Activated CD4-positive, alpha-beta memory T cell treated with anti-CD3 and anti-CD28 coated beads, Interleukin-2, amount 10 ng/mL, durations not matched to agents 7 days and 5 days (primary cell): ENCODE results near the gene MAP3K7. TPM values are rescaled to one million over a fixed set of nuclear protein-coding genes. Genes with fewer than 3 reads are reported as not detected.

Source experiments
- CTCF ChIA-PET: fragments of 350-600 bp; sonication (Branson Sonifier 250); formaldehyde crosslinking; loops from one replicate; lab custom pipeline; 2021; ENCODE audit warnings: antibody characterized with exemption, inconsistent platforms; lab: Charles Lee
- POLR2A ChIA-PET: fragments of 350-600 bp; sonication (Branson Sonifier 250); formaldehyde crosslinking; loops from one replicate; lab custom pipeline; 2021; ENCODE audit warnings: antibody characterized with exemption; lab: Charles Lee
- DNase-seq: peaks from one replicate; pipeline ENCODE4 v3.0.0-alpha.2; 2020
- H3K27ac Mint-ChIP-seq: one replicate; pipeline ENCODE4 v1.8.0; 2021; ENCODE audit warnings: mild to moderate bottlenecking, mixed read lengths
- H3K27me3 Mint-ChIP-seq: one replicate; pipeline ENCODE4 v1.8.0; 2021; ENCODE audit warnings: mixed read lengths
- H3K36me3 Mint-ChIP-seq: one replicate; pipeline ENCODE4 v1.8.0; 2021; ENCODE audit warnings: low read depth, mixed read lengths
- H3K4me1 Mint-ChIP-seq: one replicate; pipeline ENCODE4 v1.8.0; 2021; ENCODE audit warnings: mixed read lengths
- H3K4me3 Mint-ChIP-seq: one replicate; pipeline ENCODE4 v1.8.0; 2021; ENCODE audit warnings: mild to moderate bottlenecking, mixed read lengths
- H3K9me3 Mint-ChIP-seq: one replicate; pipeline ENCODE4 v1.8.0; 2021; ENCODE audit warnings: mixed read lengths
- total RNA-seq, 2 experiments: library from RNA; stranded (reverse); gene quantifications; one replicate each; pipeline ENCODE4 v1.2.3, GENCODE V29; 2021

MAP3K7 gene
- total RNA-seq, 2 experiments from 2014 or later: 26.2 to 27.6 TPM

- Mint-ChIP-seq H3K36me3 (no peaks in the 10 kb centered on the region), H3K9me3 (no peaks in the 10 kb centered on the region), H3K4me1 (peaks cover 3% of the 10 kb centered on the region), H3K27me3 (peaks cover 50% of the 10 kb centered on the region), H3K4me3 (no peak overlapping the region), H3K27ac (no peak overlapping the region)
- POLR2A ChIA-PET: interaction anchor here (1.2 kb wide), 1 partner anchor 11 kb away, joined by 3 read pairs; no protein-coding TSS in a partner anchor
- CTCF ChIA-PET: no interaction called here
- DNase-seq: no peak
Measured at GRCh38 chr6:90598192-90598951, 11.5 kb upstream of the MAP3K7 start.

GRCh38 chr6:90596967-90597539 lies 10.2 kb upstream of the MAP3K7 start:
- Mint-ChIP-seq H3K4me3 (no peak overlapping the region), H3K9me3 (no peaks in the 10 kb centered on the region), H3K27me3 (peaks cover 49% of the 10 kb centered on the region), H3K36me3 (no peaks in the 10 kb centered on the region), H3K27ac (no peak overlapping the region), H3K4me1 (peaks cover 3% of the 10 kb centered on the region)
- POLR2A ChIA-PET: no interaction called here
- CTCF ChIA-PET: no interaction called here
- DNase-seq: no peak

GRCh38 chr6:90595854-90596253 lies 9.0 kb upstream of the MAP3K7 start:
- CTCF ChIA-PET: no interaction called here
- H3K9me3 Mint-ChIP-seq: no peaks in the 10 kb centered on the region
- no peaks in the 10 kb centered on the region for H3K36me3 Mint-ChIP-seq
- DNase-seq: no peak
- POLR2A ChIA-PET: no interaction called here
- peaks cover 52% of the 10 kb centered on the region for H3K27me3 Mint-ChIP-seq
- H3K27ac Mint-ChIP-seq: no peak overlapping the region
- no peak overlapping the region for H3K4me3 Mint-ChIP-seq
- H3K4me1 Mint-ChIP-seq: peaks cover 3% of the 10 kb centered on the region

GRCh38 chr6:90586546-90586835 lies 381 bp downstream of the MAP3K7 start:
- no peaks in the 10 kb centered on the region for H3K9me3 Mint-ChIP-seq
- H3K4me1 Mint-ChIP-seq: peaks cover 44% of the 10 kb centered on the region
- ChIA-PET POLR2A (interaction anchor here (0.8 to 2.2 kb wide), 6 partner anchors 10 to 1505 kb away, joined by 3 to 8 read pairs (median 4); partner anchors contain the start of gene PNRC1), CTCF (interaction anchor here (0.8 to 1.2 kb wide), 2 partner anchors 9 to 23 kb away, joined by 3 to 4 read pairs; no protein-coding TSS in a partner anchor)
- H3K27me3 Mint-ChIP-seq: peaks cover 18% of the 10 kb centered on the region
- H3K27ac Mint-ChIP-seq: peak overlapping the region; percentile 93
- DNase-seq: no peak
- H3K4me3 Mint-ChIP-seq: peak overlapping the region; percentile 93
- H3K36me3 Mint-ChIP-seq: peaks cover 10% of the 10 kb centered on the region

DNA sequence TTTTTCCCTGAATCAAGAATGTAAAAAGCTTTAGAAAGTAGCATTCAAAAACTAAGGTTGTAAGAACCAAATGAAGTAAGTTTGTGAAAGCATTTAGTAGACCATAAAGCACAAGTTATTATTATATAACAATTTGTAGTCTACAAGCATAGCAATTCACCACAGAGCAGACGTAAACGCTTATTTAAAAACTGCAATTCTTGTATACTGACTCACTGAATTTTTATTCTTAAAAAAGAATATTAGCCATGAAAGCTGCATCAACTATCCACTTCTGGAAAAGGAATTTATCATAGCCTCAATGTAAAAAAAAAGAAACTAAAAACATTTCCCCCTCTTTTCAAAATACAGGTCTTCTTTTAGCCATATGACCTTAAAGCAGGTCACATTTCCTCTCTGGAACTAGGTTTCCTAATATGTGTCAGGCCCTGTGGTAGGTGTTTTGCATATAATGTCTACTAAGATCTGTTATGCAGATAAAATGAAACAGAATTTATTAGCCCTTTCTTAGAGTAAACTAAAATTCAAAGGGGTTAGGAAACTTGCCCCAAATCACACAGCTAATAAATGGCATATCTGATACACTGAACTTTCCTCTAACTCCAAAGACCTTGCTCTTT lies 2.1 kb downstream of the MAP3K7 start:
- Mint-ChIP-seq H3K4me1 (peaks cover 46% of the 10 kb centered on the region), H3K4me3 (peak overlapping the region; percentile 93), H3K36me3 (peaks cover 10% of the 10 kb centered on the region), H3K27me3 (peaks cover 15% of the 10 kb centered on the region), H3K27ac (no peak overlapping the region), H3K9me3 (no peaks in the 10 kb centered on the region)
- POLR2A ChIA-PET: interaction anchor here (1.0 kb wide), 1 partner anchor 300 kb away, joined by 3 read pairs; no protein-coding TSS in a partner anchor
- DNase-seq: no peak
- CTCF ChIA-PET: no interaction called here

- Mint-ChIP-seq H3K4me1 (peaks cover 49% of the 10 kb centered on the region), H3K36me3 (peaks cover 10% of the 10 kb centered on the region), H3K27me3 (peaks cover 8% of the 10 kb centered on the region), H3K4me3 (peak overlapping the region; percentile 3), H3K9me3 (no peaks in the 10 kb centered on the region), H3K27ac (no peak overlapping the region)
- CTCF ChIA-PET: no interaction called here
- POLR2A ChIA-PET: interaction anchor here (1.0 kb wide), 1 partner anchor 299 kb away, joined by 3 read pairs; no protein-coding TSS in a partner anchor
- no peak for DNase-seq
Measured at GRCh38 chr6:90583836-90584481, 2.9 kb downstream of the MAP3K7 start.

- POLR2A ChIA-PET: no interaction called here
- CTCF ChIA-PET: no interaction called here
- Mint-ChIP-seq H3K36me3 (peaks cover 10% of the 10 kb centered on the region), H3K27ac (no peak overlapping the region), H3K4me1 (peaks cover 49% of the 10 kb centered on the region), H3K27me3 (peaks cover 2% of the 10 kb centered on the region), H3K9me3 (no peaks in the 10 kb centered on the region), H3K4me3 (no peak overlapping the region)
- no peak for DNase-seq
Measured at GRCh38 chr6:90583179-90583835, 3.6 kb downstream of the MAP3K7 start.

DNA sequence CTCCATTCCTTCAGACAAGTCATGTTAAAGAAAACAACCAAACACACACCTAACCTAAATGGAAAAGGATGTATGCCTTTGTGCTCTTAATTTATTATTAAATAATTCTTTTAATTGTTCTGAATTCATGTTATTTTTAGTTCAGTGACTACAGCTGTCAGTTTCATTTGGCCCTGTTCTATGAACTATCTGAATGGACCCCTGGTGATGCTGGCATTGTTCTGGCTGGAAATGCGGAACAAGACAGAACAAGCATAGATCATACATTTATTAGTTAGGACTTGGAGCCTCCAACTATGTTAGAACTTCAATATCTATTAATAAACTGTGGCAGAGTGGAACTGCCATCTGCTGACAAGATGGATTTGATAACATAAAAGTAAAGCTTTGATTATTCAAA lies 5.7 kb downstream of the MAP3K7 start:
- POLR2A ChIA-PET: no interaction called here
- Mint-ChIP-seq H3K27ac (no peak overlapping the region), H3K27me3 (no peaks in the 10 kb centered on the region), H3K36me3 (peaks cover 4% of the 10 kb centered on the region), H3K9me3 (no peaks in the 10 kb centered on the region), H3K4me1 (peaks cover 36% of the 10 kb centered on the region), H3K4me3 (no peak overlapping the region)
- CTCF ChIA-PET: no interaction called here
- DNase-seq: no peak

GRCh38 chr6:90578894-90579549 lies 7.8 kb downstream of the MAP3K7 start:
- CTCF ChIA-PET: no interaction called here
- POLR2A ChIA-PET: no interaction called here
- peaks cover 18% of the 10 kb centered on the region for H3K4me1 Mint-ChIP-seq

DNA sequence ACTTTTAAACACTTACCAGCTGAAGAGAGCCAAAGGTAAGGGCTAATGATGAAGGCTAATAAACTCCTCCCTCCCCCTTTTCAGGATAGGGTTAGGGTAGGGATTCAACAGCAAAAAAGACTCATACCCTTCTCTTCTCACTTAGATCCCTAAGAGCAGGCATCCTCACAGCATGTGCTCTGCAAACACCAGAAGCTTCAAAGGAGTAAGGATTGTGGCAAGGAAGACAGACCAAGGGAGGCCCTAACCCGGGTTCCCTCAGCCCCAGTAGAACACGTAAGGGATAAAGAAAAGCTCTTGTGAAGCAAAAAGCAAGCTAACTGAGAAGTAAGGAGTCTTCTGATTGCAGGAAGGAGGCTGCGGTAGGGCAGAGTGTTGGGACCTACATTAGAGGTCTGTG lies 11.6 kb downstream of the MAP3K7 start:
- Mint-ChIP-seq H3K36me3 (peaks cover 9% of the 10 kb centered on the region), H3K4me3 (no peak overlapping the region), H3K27ac (no peak overlapping the region), H3K27me3 (no peaks in the 10 kb centered on the region), H3K4me1 (peaks cover 4% of the 10 kb centered on the region), H3K9me3 (no peaks in the 10 kb centered on the region)
- CTCF ChIA-PET: interaction anchor here (1.0 kb wide), 1 partner anchor 635 kb away, joined by 3 read pairs; no protein-coding TSS in a partner anchor
- DNase-seq: no peak
- POLR2A ChIA-PET: interaction anchor here (1.4 to 2.1 kb wide), 2 partner anchors 12 to 287 kb away, joined by 3 to 8 read pairs; partner anchors contain the start of gene MAP3K7

More at GRCh38 chr6:90578894-90579549, 7.8 kb downstream of the MAP3K7 start:
- DNase-seq: no peak
- Mint-ChIP-seq H3K4me3 (no peak overlapping the region), H3K27ac (no peak overlapping the region), H3K27me3 (no peaks in the 10 kb centered on the region), H3K36me3 (no peaks in the 10 kb centered on the region), H3K9me3 (no peaks in the 10 kb centered on the region)

- Mint-ChIP-seq H3K27ac (no peak overlapping the region), H3K4me1 (peaks cover 3% of the 10 kb centered on the region), H3K9me3 (no peaks in the 10 kb centered on the region), H3K27me3 (no peaks in the 10 kb centered on the region), H3K4me3 (no peak overlapping the region), H3K36me3 (peaks cover 15% of the 10 kb centered on the region)
- ChIA-PET POLR2A (interaction anchor here (1.4 kb wide), 1 partner anchor 286 kb away, joined by 3 read pairs; no protein-coding TSS in a partner anchor), CTCF (no interaction called here)
- DNase-seq: no peak
Measured at GRCh38 chr6:90574610-90575009, 12.3 kb downstream of the MAP3K7 start.

GRCh38 chr6:90573624-90574023 lies 13.2 kb downstream of the MAP3K7 start:
- DNase-seq: no peak
- peaks cover 2% of the 10 kb centered on the region for H3K4me1 Mint-ChIP-seq
- POLR2A ChIA-PET: no interaction called here
- no peaks in the 10 kb centered on the region for H3K27me3 Mint-ChIP-seq
- H3K27ac Mint-ChIP-seq: no peak overlapping the region
- CTCF ChIA-PET: no interaction called here
- no peak overlapping the region for H3K4me3 Mint-ChIP-seq
- no peaks in the 10 kb centered on the region for H3K9me3 Mint-ChIP-seq
- peaks cover 24% of the 10 kb centered on the region for H3K36me3 Mint-ChIP-seq
